GM12875 (cell line): ENCODE data around the gene SGTA.

Experiments used
- H3K4me3 ChIP-seq: one replicate; pipeline ENCODE4 v1.5.1; 2011; ENCODE audit warnings: low read depth, low read length, control low read depth
- CTCF ChIP-seq: IDR thresholded peaks from 2 replicates; pipeline ENCODE4 v1.5.1; 2011; ENCODE audit warnings: low read depth, mild to moderate bottlenecking, control low read depth, inconsistent platforms, low read length, moderate library complexity, borderline replicate concordance; ENCODE audit not compliant: insufficient read depth

SGTA gene

DNA sequence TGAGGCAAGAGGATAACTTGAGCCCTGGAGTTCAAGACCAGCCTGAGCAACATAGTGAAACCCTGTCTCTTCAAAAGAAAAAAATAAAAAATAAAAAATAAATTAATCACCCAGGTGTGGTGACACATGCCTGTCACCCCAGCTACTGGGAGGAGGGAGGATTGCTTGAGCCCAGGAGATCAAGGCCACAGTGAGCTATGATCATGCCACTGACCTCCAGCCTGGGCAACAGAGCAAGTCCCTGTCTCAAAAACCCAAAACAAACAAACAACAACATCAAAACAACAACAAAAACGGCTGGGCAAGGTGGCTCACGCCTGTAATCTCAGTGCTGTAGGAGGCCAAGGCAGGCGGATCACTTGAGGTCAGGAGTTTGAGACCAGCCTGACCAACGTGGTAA, 39.0 kb downstream of the SGTA start:
- H3K4me3 ChIP-seq = no peak overlapping the region

DNA sequence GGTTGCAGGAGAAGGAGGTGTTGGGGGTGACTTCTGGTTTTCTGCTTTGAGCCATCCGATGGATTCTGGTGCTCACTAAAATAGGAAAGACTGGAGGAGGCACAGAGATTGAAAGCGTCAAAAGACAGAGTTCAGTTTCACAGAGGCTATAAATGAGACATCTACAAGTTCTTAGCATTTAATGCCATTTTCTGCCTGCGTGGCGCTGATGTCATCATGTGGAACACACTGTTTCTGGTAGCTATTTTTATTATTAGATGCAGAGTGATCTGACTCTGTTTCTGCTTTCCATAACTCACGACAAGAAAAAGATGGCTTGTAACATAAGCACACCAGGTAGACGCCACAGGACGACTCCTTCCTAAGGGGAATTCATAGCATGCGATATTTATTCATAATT, 40.0 kb downstream of the SGTA start:
- TF ChIP-seq CTCF = no peak
- no peak overlapping the region for H3K4me3 ChIP-seq

More for the DNA sequence above, 39.0 kb downstream of the SGTA start:
- no peak for TF ChIP-seq CTCF

- no peak for TF ChIP-seq CTCF
- H3K4me3 ChIP-seq = no peak overlapping the region
Observed at GRCh38 chr19:2740314-2740656, 42.8 kb downstream of the SGTA start.

DNA sequence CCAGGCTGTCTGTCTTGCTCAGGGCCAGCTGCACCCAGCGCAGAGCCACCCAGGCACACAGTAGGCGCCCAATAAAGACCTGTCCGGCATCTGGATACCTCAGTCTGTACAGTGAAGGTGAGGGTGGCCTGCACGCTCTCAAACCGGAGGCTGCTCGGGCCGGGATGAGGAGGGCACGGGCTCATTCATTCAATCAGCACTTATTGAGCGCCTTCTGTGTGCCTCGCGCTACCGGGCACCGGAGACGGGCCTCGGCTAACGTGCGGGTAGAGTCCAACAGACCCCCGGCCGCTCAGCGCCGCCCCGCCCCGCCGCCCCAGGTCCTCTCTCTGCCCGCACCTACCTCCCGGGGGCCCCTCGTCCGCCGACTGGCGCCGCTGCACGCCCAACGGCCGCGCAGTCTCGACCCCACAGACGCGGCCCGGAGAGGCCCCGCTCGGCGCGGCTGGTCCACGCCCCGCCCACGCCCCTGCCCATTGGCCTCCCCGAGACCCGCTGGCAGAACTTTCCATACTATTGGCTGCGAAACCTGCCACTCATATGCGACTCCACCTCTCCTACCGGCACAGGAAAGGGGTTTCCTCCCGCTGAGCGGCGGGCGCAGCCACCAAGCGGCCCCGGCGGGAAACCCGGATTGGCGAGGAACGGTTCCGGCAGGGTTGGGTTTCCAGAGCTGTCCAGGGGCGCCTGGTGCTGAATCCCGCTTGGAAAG, 43.3 kb downstream of the SGTA start, which contains the start of gene SLC39A3:
Gene SLC39A3, minus strand, starts transcription at position 416 of the 712 bp plus-strand sequence. CDS start 2,760 bp downstream, outside the sequence.
- TF ChIP-seq CTCF = no peak
- H3K4me3 ChIP-seq = peak within 1 kb of the TSS; percentile 62

DNA sequence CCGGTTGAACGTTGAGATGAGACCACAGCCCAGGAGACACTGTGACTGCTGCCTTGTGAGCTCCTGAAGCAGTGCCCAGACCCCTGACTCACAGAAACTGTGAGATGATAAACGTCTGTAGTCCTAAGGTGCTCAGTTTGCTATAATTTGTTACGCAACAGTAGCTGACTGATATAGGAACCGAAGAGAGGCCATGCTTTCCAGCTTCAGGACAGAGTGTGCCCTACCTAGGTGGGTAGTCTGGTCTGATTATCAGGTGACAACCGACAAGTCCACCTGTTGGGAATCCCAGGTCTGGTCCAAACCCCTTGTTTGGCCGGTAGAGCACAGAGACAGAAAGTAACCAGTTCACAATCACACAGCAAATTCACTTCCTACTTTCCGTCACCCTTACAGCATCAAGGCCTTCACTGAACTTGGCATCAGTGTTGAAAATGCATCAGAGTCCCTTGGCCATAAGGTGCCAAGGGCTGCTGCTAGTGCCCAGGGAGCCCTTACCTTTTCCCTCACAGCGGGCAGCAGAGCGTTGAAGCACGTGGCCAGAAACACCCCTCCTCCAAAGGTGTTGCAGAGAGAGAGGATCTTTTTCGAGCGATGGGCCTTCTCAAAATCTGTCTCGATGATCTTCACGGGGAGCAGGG, 46.4 kb downstream of the SGTA start:
- H3K4me3 ChIP-seq = no peak overlapping the region
- no peak for TF ChIP-seq CTCF

DNA sequence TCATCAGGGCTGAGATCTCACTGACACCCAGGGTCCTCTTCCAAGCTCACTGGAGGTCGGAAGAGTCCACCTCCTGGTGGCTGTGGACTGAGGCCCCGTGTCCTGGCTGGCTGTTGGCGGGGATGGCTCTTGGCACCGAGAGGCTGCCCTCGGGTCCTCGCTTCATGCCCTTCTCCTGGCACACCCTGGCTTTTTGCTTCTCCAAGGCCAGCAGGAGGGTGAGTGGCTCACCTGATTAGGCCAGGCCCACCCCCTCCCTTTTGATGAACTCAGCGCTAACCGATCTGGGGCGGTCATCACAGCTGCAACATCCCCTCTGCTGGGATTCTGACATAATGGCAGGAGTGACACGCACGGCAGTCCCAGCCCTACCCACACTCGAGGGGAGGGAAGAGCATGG, 47.7 kb downstream of the SGTA start:
- H3K4me3 ChIP-seq = no peak overlapping the region
- no peak for TF ChIP-seq CTCF

DNA sequence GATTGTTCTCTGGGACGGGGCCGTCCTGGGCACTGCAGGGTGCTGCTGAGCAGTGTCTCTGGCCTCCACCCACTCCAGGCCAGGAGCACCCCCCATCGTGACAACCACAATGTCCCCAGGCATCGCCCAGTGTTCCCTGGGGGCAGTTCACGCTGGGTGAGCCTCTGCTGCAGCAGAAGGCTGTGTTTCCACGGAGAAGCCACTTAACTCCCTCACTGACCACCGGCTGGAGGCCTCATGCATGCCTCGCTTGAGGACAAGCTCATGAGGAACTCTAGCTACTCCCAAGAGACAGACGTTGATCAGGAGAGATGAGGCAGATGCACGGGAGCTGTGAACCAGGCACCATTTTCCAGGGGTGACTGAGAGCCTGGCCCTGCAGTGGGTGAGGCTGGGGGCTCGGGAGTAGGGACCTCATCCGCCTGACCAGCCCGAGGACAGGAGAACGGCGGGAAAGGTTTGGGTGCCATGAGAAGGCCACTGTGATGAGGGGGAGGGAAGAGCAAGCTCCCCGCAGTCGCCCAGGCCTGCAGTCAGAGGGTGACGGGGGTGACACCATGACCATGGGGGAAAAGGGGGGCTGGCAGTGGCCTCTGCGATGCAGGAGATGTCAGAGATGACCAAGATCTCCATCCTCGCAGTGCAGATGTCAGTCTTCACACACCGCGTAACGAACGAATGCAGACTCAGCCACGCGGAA, 48.3 kb downstream of the SGTA start:
- no peak overlapping the region for H3K4me3 ChIP-seq

More for the DNA sequence above, 48.3 kb downstream of the SGTA start:
- TF ChIP-seq CTCF = no peak
